Smooth muscle cell (in vitro differentiated cells): Measurements from ENCODE around the gene KRT13. TPM values are rescaled to one million over a fixed set of nuclear protein-coding genes. Genes with fewer than 3 reads are reported as not detected.

Source experiments
- DNase-seq: peaks from one replicate; lab custom pipeline; 2025; ENCODE audit not compliant: unreplicated experiment; lab: John Stamatoyannopoulos, UW
- H2AFZ ChIP-seq: fragments of 200-600 bp; sonication (generic); 2 replicates; pipeline ENCODE4 v1.6.0; 2016; ENCODE audit warnings: antibody characterized with exemption, low read depth, mild to moderate bottlenecking
- H3F3A ChIP-seq: fragments of 200-600 bp; sonication (generic); 2 replicates; pipeline ENCODE4 v1.6.0; 2017; ENCODE audit warnings: antibody characterized with exemption, low read depth
- H3K27ac ChIP-seq: fragments of 200-600 bp; sonication (generic); 2 replicates; pipeline ENCODE4 v1.5.1; 2016; ENCODE audit warnings: low read depth, mild to moderate bottlenecking
- H3K27me3 ChIP-seq: fragments of 200-600 bp; sonication (generic); 2 replicates; pipeline ENCODE4 v1.6.1; 2016; ENCODE audit warnings: low read depth, mild to moderate bottlenecking
- H3K36me3 ChIP-seq: fragments of 200-600 bp; sonication (generic); 2 replicates; pipeline ENCODE4 v1.5.1; 2016; ENCODE audit warnings: low read depth
- H3K4me1 ChIP-seq: fragments of 200-600 bp; sonication (generic); 2 replicates; pipeline ENCODE4 v1.5.1; 2016; ENCODE audit warnings: low read depth
- H3K4me2 ChIP-seq: fragments of 200-600 bp; sonication (generic); 2 replicates; pipeline ENCODE4 v1.6.0; 2016; ENCODE audit warnings: mild to moderate bottlenecking
- H3K4me3 ChIP-seq: fragments of 200-600 bp; sonication (generic); 2 replicates; pipeline ENCODE4 v1.5.1; 2016; ENCODE audit warnings: mild to moderate bottlenecking
- H3K79me2 ChIP-seq: fragments of 200-600 bp; sonication (generic); 2 replicates; pipeline ENCODE4 v1.6.0; 2016; ENCODE audit warnings: low read depth, mild to moderate bottlenecking
- H3K9ac ChIP-seq: fragments of 200-600 bp; sonication (generic); 2 replicates; pipeline ENCODE4 v1.6.0; 2016; ENCODE audit warnings: low read depth
- H3K9me3 ChIP-seq: fragments of 200-600 bp; sonication (generic); replicated peaks from 2 replicates; pipeline ENCODE4 v1.5.1; 2016; ENCODE audit warnings: low read depth
- H4K20me1 ChIP-seq: fragments of 200-600 bp; sonication (generic); 2 replicates; pipeline ENCODE4 v1.6.0; 2016; ENCODE audit warnings: low read depth
- WGBS: methylation state at CpG from one replicate; pipeline ENCODE4 v1.1.7; 2016; ENCODE audit warnings: low lambda C conversion rate; 5-methylcytosine and 5-hydroxymethylcytosine counted together
- microRNA-seq: library from miRNA; unstranded; fragments of <30 nt; microRNA quantifications from one replicate; pipeline ENCODE4, GENCODE V29; 2016; ENCODE audit warnings: borderline number of aligned reads
- polyA plus RNA-seq: library from polyadenylated mRNA; unstranded; fragments of >200 nt; fragmentation: Nextera tagmentation; extraction: Ambion mirVana; gene quantifications from 2 replicates; pipeline ENCODE4 v1.2.1, GENCODE V29; 2016
- small RNA-seq: library from RNA; depleted of rRNA; stranded (forward); fragments of <200 nt; gene quantifications from one replicate; pipeline ENCODE3, GENCODE V24; 2014
- total RNA-seq: library from RNA; depleted of rRNA; stranded (reverse); fragments of >200 nt; gene quantifications from 2 replicates; pipeline ENCODE4 v1.2.3, GENCODE V29; 2014
- TF ChIP-seq, protein P1 (sequence below): fragments of 200-600 bp; sonication (generic); IDR thresholded peaks from 2 replicates; pipeline ENCODE4 v1.5.1; 2017; ENCODE audit warnings: borderline replicate concordance, mild to moderate bottlenecking, antibody characterized with exemption; ENCODE audit not compliant: insufficient read depth, poor library complexity, severe bottlenecking

The KRT13 gene
- total and polyA plus RNA-seq, 2 experiments from 2014 or later, result 3.8 to 5.2 TPM

DNA sequence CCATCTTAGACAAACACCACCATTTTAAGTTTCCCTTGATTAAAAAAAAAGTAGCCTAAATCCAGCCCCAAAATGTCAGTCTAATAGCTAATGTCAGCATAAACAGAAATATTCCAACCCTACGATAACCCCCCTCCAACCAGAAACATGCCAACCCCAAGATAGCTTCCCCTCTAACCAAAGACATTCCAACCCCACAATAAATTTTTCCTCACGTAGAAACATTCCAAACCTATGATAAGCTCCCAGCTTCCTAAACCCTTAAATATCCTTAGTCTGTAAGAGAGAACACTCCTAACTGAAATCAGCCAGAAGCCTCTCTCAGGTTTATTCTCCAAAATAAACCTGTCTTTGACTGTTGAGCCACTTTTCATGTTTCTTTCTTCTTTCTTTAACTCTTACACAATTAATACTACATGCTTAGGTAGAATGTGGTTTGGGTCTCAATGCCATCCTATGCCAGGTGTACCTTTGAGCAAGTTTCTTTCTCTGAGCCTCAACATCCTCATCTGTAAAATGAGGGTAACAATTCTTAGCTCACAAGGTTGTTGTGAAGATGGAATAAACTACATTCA is 54.2 kb downstream of the KRT13 start:
- Histone ChIP-seq H3K9ac (no peak overlapping the region), H3K4me2 (no peak overlapping the region), H3K27me3 (no peaks in the 10 kb centered on the region), H3F3A (no peaks in the 10 kb centered on the region), H3K79me2 (no peaks in the 10 kb centered on the region), H3K36me3 (no peaks in the 10 kb centered on the region), H3K27ac (no peak overlapping the region), H2AFZ (no peak overlapping the region), H3K4me1 (no peaks in the 10 kb centered on the region), H3K9me3 (no peaks in the 10 kb centered on the region), H4K20me1 (no peaks in the 10 kb centered on the region), H3K4me3 (no peak overlapping the region)
- no peak for DNase-seq
- TF ChIP-seq, protein P1, sequence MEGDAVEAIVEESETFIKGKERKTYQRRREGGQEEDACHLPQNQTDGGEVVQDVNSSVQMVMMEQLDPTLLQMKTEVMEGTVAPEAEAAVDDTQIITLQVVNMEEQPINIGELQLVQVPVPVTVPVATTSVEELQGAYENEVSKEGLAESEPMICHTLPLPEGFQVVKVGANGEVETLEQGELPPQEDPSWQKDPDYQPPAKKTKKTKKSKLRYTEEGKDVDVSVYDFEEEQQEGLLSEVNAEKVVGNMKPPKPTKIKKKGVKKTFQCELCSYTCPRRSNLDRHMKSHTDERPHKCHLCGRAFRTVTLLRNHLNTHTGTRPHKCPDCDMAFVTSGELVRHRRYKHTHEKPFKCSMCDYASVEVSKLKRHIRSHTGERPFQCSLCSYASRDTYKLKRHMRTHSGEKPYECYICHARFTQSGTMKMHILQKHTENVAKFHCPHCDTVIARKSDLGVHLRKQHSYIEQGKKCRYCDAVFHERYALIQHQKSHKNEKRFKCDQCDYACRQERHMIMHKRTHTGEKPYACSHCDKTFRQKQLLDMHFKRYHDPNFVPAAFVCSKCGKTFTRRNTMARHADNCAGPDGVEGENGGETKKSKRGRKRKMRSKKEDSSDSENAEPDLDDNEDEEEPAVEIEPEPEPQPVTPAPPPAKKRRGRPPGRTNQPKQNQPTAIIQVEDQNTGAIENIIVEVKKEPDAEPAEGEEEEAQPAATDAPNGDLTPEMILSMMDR, result no peak
- 38% methylated on average over 2 of the region's 2 CpGs for WGBS

Small RNAs within 50 kb of the gene (microRNA-seq; reads per million reads assigned to microRNA genes)
- gene MIR6510, result not detected

Small RNAs within 50 kb of the gene (small RNA-seq; reads per million reads assigned to genes)
- 0.11 reads per million for gene RNU2-32P

Other genes starting within 250 kb of the KRT13 start
- gene KRTAP9-6, start 240.2 kb downstream of the KRT13 start, total RNA-seq, result not detected in 2 replicates
- gene KRTAP9-6, start 240.2 kb downstream of the KRT13 start, polyA plus RNA-seq, result not detected in 2 replicates
- not detected in 2 replicates for gene KRTAP9-7, start 229.9 kb downstream of the KRT13 start, total RNA-seq
- not detected in 2 replicates for gene KRTAP9-7, start 229.9 kb downstream of the KRT13 start, polyA plus RNA-seq
- not detected in 2 replicates for gene KRTAP29-1, start 202.8 kb downstream of the KRT13 start, total RNA-seq
- gene KRTAP29-1, start 202.8 kb downstream of the KRT13 start, polyA plus RNA-seq, result not detected in 2 replicates
- gene KRTAP16-1, start 196.3 kb downstream of the KRT13 start, total RNA-seq, result not detected in 2 replicates
- gene KRTAP16-1, start 196.3 kb downstream of the KRT13 start, polyA plus RNA-seq, result not detected in 2 replicates
- not detected in 2 replicates for gene KRTAP17-1, start 189.9 kb downstream of the KRT13 start, total RNA-seq
- not detected in 2 replicates for gene KRTAP17-1, start 189.9 kb downstream of the KRT13 start, polyA plus RNA-seq
- 0.09 TPM in 1 of 2 replicates, not detected in the other for gene KRT33A, start 154.8 kb downstream of the KRT13 start, total RNA-seq
- not detected in 2 replicates for gene KRT33A, start 154.8 kb downstream of the KRT13 start, polyA plus RNA-seq
- 2.3 and 2.7 TPM in 2 replicates for gene KRT33B, start 135.8 kb downstream of the KRT13 start, total RNA-seq
- 1.1 and 1.8 TPM in 2 replicates for gene KRT33B, start 135.8 kb downstream of the KRT13 start, polyA plus RNA-seq
- gene KRT34, start 123.3 kb downstream of the KRT13 start, total RNA-seq, result 18.6 and 23.1 TPM in 2 replicates
- gene KRT34, start 123.3 kb downstream of the KRT13 start, polyA plus RNA-seq, result 5.3 and 8.5 TPM in 2 replicates
- gene KRT31, start 108.0 kb downstream of the KRT13 start, total RNA-seq, result not detected in 2 replicates
- not detected in 2 replicates for gene KRT31, start 108.0 kb downstream of the KRT13 start, polyA plus RNA-seq
- 0.18 and 0.40 TPM in 2 replicates for gene KRT37, start 81.0 kb downstream of the KRT13 start, total RNA-seq
- not detected in 2 replicates for gene KRT37, start 81.0 kb downstream of the KRT13 start, polyA plus RNA-seq
- gene KRT38, start 64.6 kb downstream of the KRT13 start, total RNA-seq, result not detected in 2 replicates
- not detected in 2 replicates for gene KRT38, start 64.6 kb downstream of the KRT13 start, polyA plus RNA-seq
- not detected in 2 replicates for gene KRT32, start 38.2 kb downstream of the KRT13 start, total RNA-seq
- gene KRT32, start 38.2 kb downstream of the KRT13 start, polyA plus RNA-seq, result not detected in 2 replicates
- not detected in 2 replicates for gene KRT35, start 24.5 kb downstream of the KRT13 start, total RNA-seq
- gene KRT35, start 24.5 kb downstream of the KRT13 start, polyA plus RNA-seq, result not detected in 2 replicates
- gene KRT36, start 15.7 kb downstream of the KRT13 start, total RNA-seq, result 0.09 and 1.1 TPM in 2 replicates
- not detected in 2 replicates for gene KRT36, start 15.7 kb downstream of the KRT13 start, polyA plus RNA-seq
- 0.49 and 1.7 TPM in 2 replicates for gene KRT15, start 13.3 kb upstream of the KRT13 start, total RNA-seq
- gene KRT15, start 13.3 kb upstream of the KRT13 start, polyA plus RNA-seq, result 0.93 and 1.3 TPM in 2 replicates
- 539 and 722 TPM in 2 replicates for gene KRT19, start 22.7 kb upstream of the KRT13 start, total RNA-seq
- 454 and 1,762 TPM in 2 replicates for gene KRT19, start 22.7 kb upstream of the KRT13 start, polyA plus RNA-seq
- 0.22 and 1.3 TPM in 2 replicates for gene KRT9, start 66.4 kb upstream of the KRT13 start, total RNA-seq
- not detected in 2 replicates for gene KRT9, start 66.4 kb upstream of the KRT13 start, polyA plus RNA-seq
- 235 and 348 TPM in 2 replicates for gene KRT14, start 81.3 kb upstream of the KRT13 start, total RNA-seq
- gene KRT14, start 81.3 kb upstream of the KRT13 start, polyA plus RNA-seq, result 193 and 492 TPM in 2 replicates
- 404 and 521 TPM in 2 replicates for gene KRT16, start 107.2 kb upstream of the KRT13 start, total RNA-seq
- gene KRT16, start 107.2 kb upstream of the KRT13 start, polyA plus RNA-seq, result 304 and 399 TPM in 2 replicates
- 1,301 and 1,591 TPM in 2 replicates for gene KRT17, start 119.0 kb upstream of the KRT13 start, total RNA-seq
- 869 and 2,544 TPM in 2 replicates for gene KRT17, start 119.0 kb upstream of the KRT13 start, polyA plus RNA-seq
- gene EIF1, start 183.3 kb upstream of the KRT13 start, total RNA-seq, result 300 and 360 TPM in 2 replicates
- gene EIF1, start 183.3 kb upstream of the KRT13 start, polyA plus RNA-seq, result 1,301 and 1,372 TPM in 2 replicates
- not detected in 2 replicates for gene GAST, start 206.7 kb upstream of the KRT13 start, total RNA-seq
- gene GAST, start 206.7 kb upstream of the KRT13 start, polyA plus RNA-seq, result 1.2 TPM in 1 of 2 replicates, not detected in the other
- 0.04 and 0.36 TPM in 2 replicates for gene HAP1, start 229.0 kb upstream of the KRT13 start, total RNA-seq
- 0.54 and 0.73 TPM in 2 replicates for gene HAP1, start 229.0 kb upstream of the KRT13 start, polyA plus RNA-seq